Measurements from ENCODE around the gene MAZ. TPM values are rescaled to one million over a fixed set of nuclear protein-coding genes. Genes with fewer than 3 reads are reported as not detected.

Gene MAZ
- total and polyA plus RNA-seq, 2 experiments from 2014 or later = 76.8 to 215 TPM

DNA sequence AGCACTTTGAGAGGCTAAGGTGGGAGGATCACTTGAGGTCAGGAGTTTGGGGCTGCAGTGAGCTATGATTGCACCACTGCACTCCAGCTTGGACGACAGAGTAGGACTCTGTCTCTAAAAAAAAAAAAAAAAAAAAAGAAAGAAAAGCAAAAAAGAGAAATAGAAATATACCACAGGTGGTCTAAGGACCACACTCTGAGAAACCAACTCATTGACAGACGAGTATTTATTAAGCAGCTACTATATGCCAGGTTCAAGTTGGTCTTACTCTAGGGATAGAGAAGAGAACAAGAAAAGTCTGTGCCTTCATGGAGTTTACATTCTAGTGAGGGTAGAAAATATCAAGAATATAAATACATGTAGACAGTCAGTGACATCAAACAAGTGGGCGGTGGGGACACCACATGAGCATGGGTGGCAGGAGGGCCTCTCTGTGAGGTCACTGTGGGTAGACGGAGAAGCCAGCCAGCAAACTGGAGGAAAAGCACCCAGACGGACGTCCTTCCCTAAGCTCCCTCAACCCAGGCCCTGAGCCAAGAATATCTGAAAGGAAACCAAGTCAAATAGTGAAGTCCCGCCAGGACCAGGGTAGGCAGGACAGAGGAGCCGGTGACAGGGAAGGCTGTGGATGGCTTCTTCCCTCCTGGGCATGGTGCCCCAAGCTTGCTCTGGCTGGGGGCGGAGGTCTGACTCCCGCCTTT is 52.0 kb downstream of the MAZ start:
- peaks cover 26% of the 10 kb centered on the region for H3F3A ChIP-seq (ENCODE audit: insufficient read depth)
- no peak overlapping the region for H3K9ac ChIP-seq
- no peak overlapping the region for H3K4me2 ChIP-seq (ENCODE audit: unreplicated experiment)
- DNase-seq = no peak
- no peaks in the 10 kb centered on the region for H3K27me3 ChIP-seq (replicated peaks; ENCODE audit: insufficient read depth)
- WGBS, 2 experiments (ENCODE audit: low coverage in 1 of 2, low lambda C conversion rate in 2 of 2, missing lambda C conversion rate in 2 of 2) = 81 to 85% methylated on average over 10 of the region's 10 CpGs
- H3K36me3 ChIP-seq (ENCODE audit: low read depth) = no peaks in the 10 kb centered on the region
- H3K27ac ChIP-seq = 0 out of 2 replicates have a peak overlapping the region, but pooled peaks have one; percentile 67
- H3K79me2 ChIP-seq (ENCODE audit: insufficient read depth) = peaks cover 28% of the 10 kb centered on the region
- TF ChIP-seq EZH2phosphoT487 (IDR thresholded peaks at IDR 0.05; ENCODE audit: insufficient read depth, low read depth) = no peak
- no peak for TF ChIP-seq EZH2 (IDR thresholded peaks at IDR 0.05; ENCODE audit: insufficient read depth, poor library complexity, severe bottlenecking)
- H3K9me2 ChIP-seq (ENCODE audit: insufficient read depth) = no peaks in the 10 kb centered on the region
- H3K4me3 ChIP-seq = no peak overlapping the region
- peaks cover 21% of the 10 kb centered on the region for H3K4me1 ChIP-seq (ENCODE audit: insufficient read depth)
- H4K20me1 ChIP-seq (ENCODE audit: insufficient read depth) = no peaks in the 10 kb centered on the region
- no peak overlapping the region for H2AFZ ChIP-seq
- H3K9me3 ChIP-seq (ENCODE audit: low read depth) = no peaks in the 10 kb centered on the region
- in situ Hi-C loops (cut with MboI) = no loop called here

DNA sequence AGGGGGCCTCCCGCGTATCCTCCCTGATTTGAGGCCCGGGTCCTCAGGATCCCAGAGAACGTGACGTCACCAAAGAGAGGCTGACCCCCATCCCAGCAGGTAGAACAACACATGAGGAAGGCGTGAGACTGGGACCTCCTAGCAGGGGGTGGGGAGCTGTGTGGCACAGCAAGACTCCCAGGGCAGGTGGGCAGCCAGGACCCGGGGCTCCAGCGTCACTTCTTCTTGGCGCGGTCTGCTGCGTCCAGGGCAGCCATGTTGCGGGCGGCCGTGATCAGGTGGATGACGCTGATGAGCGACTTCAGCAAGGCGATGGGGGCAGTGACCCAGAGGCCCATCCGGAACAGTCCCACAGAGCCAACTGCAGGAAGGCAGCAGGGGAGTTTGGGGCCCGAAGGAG is 52.6 kb downstream of the MAZ start:
- H3K27me3 ChIP-seq (replicated peaks; ENCODE audit: insufficient read depth) = no peaks in the 10 kb centered on the region
- peaks cover 21% of the 10 kb centered on the region for H3K4me1 ChIP-seq (ENCODE audit: insufficient read depth)
- no peaks in the 10 kb centered on the region for H4K20me1 ChIP-seq (ENCODE audit: insufficient read depth)
- no peak overlapping the region for H3K9ac ChIP-seq
- no peak overlapping the region for H3K4me3 ChIP-seq
- H2AFZ ChIP-seq = no peak overlapping the region
- no peaks in the 10 kb centered on the region for H3K9me3 ChIP-seq (ENCODE audit: low read depth)
- DNase-seq = no peak
- H3F3A ChIP-seq (ENCODE audit: insufficient read depth) = peaks cover 23% of the 10 kb centered on the region
- no peak overlapping the region for H3K4me2 ChIP-seq (ENCODE audit: unreplicated experiment)
- peaks cover 28% of the 10 kb centered on the region for H3K79me2 ChIP-seq (ENCODE audit: insufficient read depth)
- WGBS, 2 experiments (ENCODE audit: low coverage in 1 of 2, low lambda C conversion rate in 2 of 2, missing lambda C conversion rate in 2 of 2) = 96 to 97% methylated on average over 17 to 18 of the region's 19 CpGs
- no peaks in the 10 kb centered on the region for H3K36me3 ChIP-seq (ENCODE audit: low read depth)
- no peak for TF ChIP-seq EZH2phosphoT487 (IDR thresholded peaks at IDR 0.05; ENCODE audit: insufficient read depth, low read depth)
- no peak for TF ChIP-seq EZH2 (IDR thresholded peaks at IDR 0.05; ENCODE audit: insufficient read depth, poor library complexity, severe bottlenecking)
- no peaks in the 10 kb centered on the region for H3K9me2 ChIP-seq (ENCODE audit: insufficient read depth)
- no peak overlapping the region for H3K27ac ChIP-seq
- in situ Hi-C loops (cut with MboI) = no loop called here

DNA sequence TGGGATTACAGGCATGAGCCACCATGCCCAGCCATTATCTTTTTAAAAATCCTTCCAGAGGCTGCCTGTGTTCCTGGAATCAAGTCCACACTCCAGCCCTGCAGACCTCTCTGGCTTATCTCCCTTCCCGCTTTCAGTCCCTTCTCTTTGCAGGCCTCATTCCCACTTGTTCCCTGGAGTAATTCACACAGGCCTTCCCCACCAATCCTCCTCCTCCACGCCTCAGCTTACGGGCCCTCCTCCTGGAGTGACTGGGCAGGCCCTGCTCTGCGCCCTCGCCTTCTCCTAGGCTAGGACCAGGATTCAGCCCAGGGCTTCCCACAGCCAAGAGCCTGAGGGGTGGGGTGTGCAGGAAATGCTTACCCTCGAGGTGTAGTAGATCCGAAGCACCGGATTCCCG is 53.9 kb downstream of the MAZ start:
- H3K27me3 ChIP-seq (replicated peaks; ENCODE audit: insufficient read depth) = no peaks in the 10 kb centered on the region
- H3K4me1 ChIP-seq (ENCODE audit: insufficient read depth) = peaks cover 21% of the 10 kb centered on the region
- no peak overlapping the region for H3K9ac ChIP-seq
- TF ChIP-seq EZH2 (IDR thresholded peaks at IDR 0.05; ENCODE audit: insufficient read depth, poor library complexity, severe bottlenecking) (no peak), EZH2phosphoT487 (IDR thresholded peaks at IDR 0.05; ENCODE audit: insufficient read depth, low read depth) (no peak)
- no peaks in the 10 kb centered on the region for H3K36me3 ChIP-seq (ENCODE audit: low read depth)
- no peaks in the 10 kb centered on the region for H3K9me2 ChIP-seq (ENCODE audit: insufficient read depth)
- H3K79me2 ChIP-seq (ENCODE audit: insufficient read depth) = peaks cover 28% of the 10 kb centered on the region
- H3K4me3 ChIP-seq = no peak overlapping the region
- H2AFZ ChIP-seq = no peak overlapping the region
- no peak overlapping the region for H3K4me2 ChIP-seq (ENCODE audit: unreplicated experiment)
- in situ Hi-C loops (cut with MboI) = no loop called here
- no peak overlapping the region for H3K27ac ChIP-seq
- no peaks in the 10 kb centered on the region for H3K9me3 ChIP-seq (ENCODE audit: low read depth)
- H4K20me1 ChIP-seq (ENCODE audit: insufficient read depth) = no peaks in the 10 kb centered on the region
- H3F3A ChIP-seq (ENCODE audit: insufficient read depth) = peaks cover 23% of the 10 kb centered on the region
- no peak for DNase-seq
- 86 to 91% methylated on average over 9 of the region's 9 CpGs for WGBS, 2 experiments (ENCODE audit: low coverage in 1 of 2, low lambda C conversion rate in 2 of 2, missing lambda C conversion rate in 2 of 2)

Small RNA genes within 50 kb of the gene (small RNA-seq; reads per million reads assigned to genes)
- gene AC009133.6 (ENCODE audit: low read depth, low replicate concordance) (not detected), gene AC120114.4 (ENCODE audit: low read depth, low replicate concordance) (not detected)

Other genes starting within 250 kb of the MAZ start
- gene SPN, start 143.3 kb upstream of the MAZ start, total RNA-seq (2014; rRNA removed; shearing (Covaris generic)) = not detected in 2 replicates
- gene SPN, start 143.3 kb upstream of the MAZ start, polyA plus RNA-seq (2016; fragmentation: Nextera tagmentation; extraction: Ambion mirVana) = 0.14 TPM in 1 of 2 replicates, not detected in the other
- gene QPRT, start 127.3 kb upstream of the MAZ start, total RNA-seq (2014; rRNA removed; shearing (Covaris generic)) = 0.32 TPM in 1 of 2 replicates, not detected in the other
- gene QPRT, start 127.3 kb upstream of the MAZ start, polyA plus RNA-seq (2016; fragmentation: Nextera tagmentation; extraction: Ambion mirVana) = 0.27 and 0.85 TPM in 2 replicates
- gene C16orf54, start 60.5 kb upstream of the MAZ start, total RNA-seq (2014; rRNA removed; shearing (Covaris generic)) = not detected in 2 replicates
- gene C16orf54, start 60.5 kb upstream of the MAZ start, polyA plus RNA-seq (2016; fragmentation: Nextera tagmentation; extraction: Ambion mirVana) = not detected in 2 replicates
- not detected in 2 replicates for gene ZG16, start 28.3 kb upstream of the MAZ start, total RNA-seq (2014; rRNA removed; shearing (Covaris generic))
- not detected in 2 replicates for gene ZG16, start 28.3 kb upstream of the MAZ start, polyA plus RNA-seq (2016; fragmentation: Nextera tagmentation; extraction: Ambion mirVana)
- gene KIF22, start 15.8 kb upstream of the MAZ start, total RNA-seq (2014; rRNA removed; shearing (Covaris generic)) = 28.7 and 30.4 TPM in 2 replicates
- 39.5 and 41.8 TPM in 2 replicates for gene KIF22, start 15.8 kb upstream of the MAZ start, polyA plus RNA-seq (2016; fragmentation: Nextera tagmentation; extraction: Ambion mirVana)
- gene PRRT2, start 5.7 kb downstream of the MAZ start, total RNA-seq (2014; rRNA removed; shearing (Covaris generic)) = 0.43 and 4.0 TPM in 2 replicates
- gene PRRT2, start 5.7 kb downstream of the MAZ start, polyA plus RNA-seq (2016; fragmentation: Nextera tagmentation; extraction: Ambion mirVana) = 1.3 and 2.1 TPM in 2 replicates
- 23.6 and 30.6 TPM in 2 replicates for gene PAGR1, start 9.6 kb downstream of the MAZ start, total RNA-seq (2014; rRNA removed; shearing (Covaris generic))
- 17.5 and 19.3 TPM in 2 replicates for gene PAGR1, start 9.6 kb downstream of the MAZ start, polyA plus RNA-seq (2016; fragmentation: Nextera tagmentation; extraction: Ambion mirVana)
- gene MVP, start 13.9 kb downstream of the MAZ start, total RNA-seq (2014; rRNA removed; shearing (Covaris generic)) = 272 and 296 TPM in 2 replicates
- 230 and 235 TPM in 2 replicates for gene MVP, start 13.9 kb downstream of the MAZ start, polyA plus RNA-seq (2016; fragmentation: Nextera tagmentation; extraction: Ambion mirVana)
- 161 and 181 TPM in 2 replicates for gene CDIPT, start 56.7 kb downstream of the MAZ start, total RNA-seq (2014; rRNA removed; shearing (Covaris generic))
- 126 and 128 TPM in 2 replicates for gene CDIPT, start 56.7 kb downstream of the MAZ start, polyA plus RNA-seq (2016; fragmentation: Nextera tagmentation; extraction: Ambion mirVana)
- 30.7 and 34.7 TPM in 2 replicates for gene SEZ6L2, start 93.0 kb downstream of the MAZ start, total RNA-seq (2014; rRNA removed; shearing (Covaris generic))
- gene SEZ6L2, start 93.0 kb downstream of the MAZ start, polyA plus RNA-seq (2016; fragmentation: Nextera tagmentation; extraction: Ambion mirVana) = 6.9 and 7.3 TPM in 2 replicates
- gene ASPHD1, start 94.0 kb downstream of the MAZ start, total RNA-seq (2014; rRNA removed; shearing (Covaris generic)) = 6.9 and 18.7 TPM in 2 replicates
- gene ASPHD1, start 94.0 kb downstream of the MAZ start, polyA plus RNA-seq (2016; fragmentation: Nextera tagmentation; extraction: Ambion mirVana) = 18.5 and 19.3 TPM in 2 replicates
- gene KCTD13, start 119.7 kb downstream of the MAZ start, total RNA-seq (2014; rRNA removed; shearing (Covaris generic)) = 3.7 and 14.7 TPM in 2 replicates
- 10.7 and 12.6 TPM in 2 replicates for gene KCTD13, start 119.7 kb downstream of the MAZ start, polyA plus RNA-seq (2016; fragmentation: Nextera tagmentation; extraction: Ambion mirVana)
- 91.6 and 124 TPM in 2 replicates for gene TMEM219, start 155.6 kb downstream of the MAZ start, total RNA-seq (2014; rRNA removed; shearing (Covaris generic))
- gene TMEM219, start 155.6 kb downstream of the MAZ start, polyA plus RNA-seq (2016; fragmentation: Nextera tagmentation; extraction: Ambion mirVana) = 162 and 166 TPM in 2 replicates
- 57.7 and 57.9 TPM in 2 replicates for gene TAOK2, start 167.3 kb downstream of the MAZ start, total RNA-seq (2014; rRNA removed; shearing (Covaris generic))
- gene TAOK2, start 167.3 kb downstream of the MAZ start, polyA plus RNA-seq (2016; fragmentation: Nextera tagmentation; extraction: Ambion mirVana) = 12.5 and 13.6 TPM in 2 replicates
- gene HIRIP3, start 189.1 kb downstream of the MAZ start, total RNA-seq (2014; rRNA removed; shearing (Covaris generic)) = 3.2 and 3.9 TPM in 2 replicates
- 11.9 and 14.0 TPM in 2 replicates for gene HIRIP3, start 189.1 kb downstream of the MAZ start, polyA plus RNA-seq (2016; fragmentation: Nextera tagmentation; extraction: Ambion mirVana)
- 51.1 and 111 TPM in 2 replicates for gene INO80E, start 189.7 kb downstream of the MAZ start, total RNA-seq (2014; rRNA removed; shearing (Covaris generic))
- gene INO80E, start 189.7 kb downstream of the MAZ start, polyA plus RNA-seq (2016; fragmentation: Nextera tagmentation; extraction: Ambion mirVana) = 32.3 and 35.3 TPM in 2 replicates
- not detected in 2 replicates for gene DOC2A, start 204.5 kb downstream of the MAZ start, total RNA-seq (2014; rRNA removed; shearing (Covaris generic))
- gene DOC2A, start 204.5 kb downstream of the MAZ start, polyA plus RNA-seq (2016; fragmentation: Nextera tagmentation; extraction: Ambion mirVana) = not detected in 2 replicates
- not detected in 2 replicates for gene C16orf92, start 216.7 kb downstream of the MAZ start, total RNA-seq (2014; rRNA removed; shearing (Covaris generic))
- not detected in 2 replicates for gene C16orf92, start 216.7 kb downstream of the MAZ start, polyA plus RNA-seq (2016; fragmentation: Nextera tagmentation; extraction: Ambion mirVana)
- not detected in 2 replicates for gene TLCD3B, start 224.7 kb downstream of the MAZ start, total RNA-seq (2014; rRNA removed; shearing (Covaris generic))
- 0.13 TPM in 1 of 2 replicates, not detected in the other for gene TLCD3B, start 224.7 kb downstream of the MAZ start, polyA plus RNA-seq (2016; fragmentation: Nextera tagmentation; extraction: Ambion mirVana)

All from GM23248 (cell line).